OCI-LY3 (cell line): ENCODE data around the gene RASGRF2.

Experiments used
- H2AFZ ChIP-seq: fragments of 200-600, 300-600 bp; shearing (Covaris generic); 2 replicates; pipeline ENCODE4 v1.6.0; 2014; ENCODE audit warnings: antibody characterized with exemption, low read depth, low read length
- H3K27ac ChIP-seq: fragments of 200-600, 300-600 bp; sonication (generic); 2 replicates; pipeline ENCODE4 v1.5.1; 2014; ENCODE audit warnings: mild to moderate bottlenecking, low read length, moderate library complexity, mixed read lengths
- H3K27me3 ChIP-seq: fragments of 200-600, 300-600 bp; sonication (generic); 2 replicates; pipeline ENCODE4 v1.6.1; 2014; ENCODE audit warnings: low read depth, low read length, mixed read lengths
- H3K36me3 ChIP-seq: fragments of 200-600, 300-600 bp; sonication (generic); replicated peaks from 2 replicates; pipeline ENCODE3; 2014; ENCODE audit warnings: low read depth, low read length, mixed read lengths
- H3K4me1 ChIP-seq: fragments of 300-600, 200-600 bp; sonication (generic); 2 replicates; pipeline ENCODE4 v1.6.1; 2014; ENCODE audit warnings: low read length, mixed read lengths
- H3K4me2 ChIP-seq: fragments of 200-600, 300-600 bp; sonication (generic); 2 replicates; pipeline ENCODE4 v1.6.1; 2014; ENCODE audit warnings: low read length, mixed read lengths
- H3K4me3 ChIP-seq: fragments of 300-600, 200-600 bp; sonication (generic); 2 replicates; pipeline ENCODE4 v1.5.1; 2014; ENCODE audit warnings: antibody characterized with exemption, mild to moderate bottlenecking, low read length, moderate library complexity
- H3K79me2 ChIP-seq: fragments of 300-600, 200-600 bp; shearing (Covaris generic); 2 replicates; pipeline ENCODE4 v1.6.1; 2014; ENCODE audit warnings: mild to moderate bottlenecking, low read length, mixed read lengths
- H3K9ac ChIP-seq: fragments of 300-600, 200-600 bp; shearing (Covaris generic); 2 replicates; pipeline ENCODE4 v1.6.0; 2014; ENCODE audit warnings: mild to moderate bottlenecking, low read length, moderate library complexity
- H3K9me3 ChIP-seq: fragments of 200-600, 300-600 bp; shearing (Covaris generic); 2 replicates; pipeline ENCODE4 v1.6.1; 2014; ENCODE audit warnings: low read length, mixed read lengths; ENCODE audit not compliant: insufficient read depth
- H4K20me1 ChIP-seq: fragments of 200-600, 300-600 bp; sonication (generic); 2 replicates; pipeline ENCODE4 v1.6.1; 2016; ENCODE audit warnings: low read length, mixed read lengths; ENCODE audit not compliant: insufficient read depth
- CTCF ChIP-seq: fragments of 200-600, 300-600 bp; sonication (generic); IDR thresholded peaks from 2 replicates; pipeline ENCODE4 v1.5.1; 2014; ENCODE audit warnings: antibody characterized with exemption, low read length, low read depth
- EZH2phosphoT487 ChIP-seq: fragments of 200-600 bp; shearing (Covaris generic); IDR thresholded peaks from 2 replicates; pipeline ENCODE4 v1.6.1; 2018; ENCODE audit warnings: antibody characterized with exemption, mixed run types, low read depth

Gene RASGRF2

DNA sequence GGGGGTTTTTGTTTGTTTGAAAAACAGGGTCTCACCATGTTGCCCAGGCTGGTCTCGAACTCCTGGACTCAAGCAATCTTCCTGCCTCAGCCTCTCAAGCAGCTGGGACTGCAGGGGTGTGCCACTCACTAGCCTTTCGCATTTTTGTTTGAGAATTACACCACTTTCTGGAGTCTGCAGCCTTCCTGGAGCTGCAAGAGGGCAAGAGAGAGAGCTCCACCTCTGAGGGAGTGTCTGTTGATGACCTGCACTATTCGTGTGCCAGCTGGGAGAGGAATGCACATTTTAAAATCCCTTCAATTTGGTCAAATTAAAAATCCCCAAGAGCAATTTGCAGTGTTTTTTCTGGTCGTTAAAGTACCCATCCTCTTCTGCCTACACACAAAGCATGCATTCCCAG lies 267.9 kb downstream of the RASGRF2 start:
- H3K4me3 ChIP-seq, result no peak overlapping the region
- TF ChIP-seq CTCF (no peak), EZH2phosphoT487 (no peak)
- H2AFZ ChIP-seq, result no peak overlapping the region
- H3K9ac ChIP-seq, result no peak overlapping the region
- no peaks in the 10 kb centered on the region for H3K79me2 ChIP-seq
- H3K9me3 ChIP-seq, result no peaks in the 10 kb centered on the region
- H3K27me3 ChIP-seq, result peaks cover 6% of the 10 kb centered on the region; the same call in 1 of the 2 replicates
- H3K4me2 ChIP-seq, result no peak overlapping the region
- H3K4me1 ChIP-seq, result peaks cover 16% of the 10 kb centered on the region
- H3K36me3 ChIP-seq, result no peaks in the 10 kb centered on the region
- no peak overlapping the region for H3K27ac ChIP-seq
- H4K20me1 ChIP-seq, result no peaks in the 10 kb centered on the region

DNA sequence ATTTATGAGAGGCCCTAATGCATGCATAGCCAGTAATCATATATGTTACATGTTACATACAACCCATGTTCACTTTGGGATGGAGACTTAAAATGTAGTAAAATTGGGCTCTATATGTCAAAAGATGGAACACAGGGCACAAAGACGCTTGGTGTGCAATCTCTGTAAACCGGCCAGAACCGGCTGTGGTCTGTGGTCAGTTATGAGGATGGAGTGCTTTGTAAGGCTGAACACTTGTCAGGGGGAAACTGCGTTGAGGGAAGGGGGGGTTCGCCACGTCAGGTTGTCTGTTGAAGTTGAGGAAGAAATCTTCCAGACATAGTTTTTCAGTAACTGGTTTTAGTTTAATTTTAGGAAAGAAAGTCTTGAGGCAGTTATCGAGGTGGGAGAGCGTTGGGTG lies 270.3 kb downstream of the RASGRF2 start:
- Histone ChIP-seq H3K4me3 (no peak overlapping the region), H4K20me1 (no peaks in the 10 kb centered on the region), H3K9ac (no peak overlapping the region), H3K4me2 (no peak overlapping the region), H3K36me3 (no peaks in the 10 kb centered on the region), H3K79me2 (no peaks in the 10 kb centered on the region), H3K9me3 (no peaks in the 10 kb centered on the region), H3K4me1 (peaks cover 7% of the 10 kb centered on the region; the same call in 1 of the 2 replicates), H3K27ac (no peak overlapping the region), H3K27me3 (peaks cover 6% of the 10 kb centered on the region; the same call in 1 of the 2 replicates), H2AFZ (no peak overlapping the region)
- TF ChIP-seq EZH2phosphoT487 (no peak), CTCF (no peak)

DNA sequence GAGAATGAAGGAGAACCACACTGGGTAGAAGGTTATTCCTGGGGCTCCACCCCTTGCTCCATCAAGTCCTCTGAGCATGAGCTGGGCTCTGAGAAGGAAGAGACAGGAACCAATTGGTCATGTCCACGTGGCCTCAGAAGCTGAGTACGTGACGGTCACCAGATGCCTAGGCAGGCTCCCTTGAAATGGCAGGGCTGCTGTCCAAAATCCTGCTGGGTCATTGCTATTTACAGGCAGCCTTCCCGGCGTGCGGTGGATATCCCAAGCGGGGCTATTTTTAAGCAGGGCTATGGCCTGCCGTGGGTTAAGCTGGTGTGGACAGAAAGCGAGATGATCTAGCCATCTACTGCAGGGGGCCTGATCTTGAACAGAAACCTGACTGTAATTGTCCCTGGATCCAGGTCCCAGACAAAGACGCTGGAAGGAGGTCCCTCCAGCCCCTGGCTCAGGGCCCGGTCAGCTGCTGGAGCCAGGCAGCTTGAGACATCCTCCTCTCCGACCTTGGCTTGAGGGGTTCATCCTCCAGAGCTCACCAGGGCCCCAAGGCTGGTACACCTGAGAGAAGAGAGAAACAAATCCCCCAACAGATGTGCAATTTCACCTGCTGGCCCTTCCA lies 272.4 kb downstream of the RASGRF2 start:
- Histone ChIP-seq H3K79me2 (no peaks in the 10 kb centered on the region), H3K9me3 (no peaks in the 10 kb centered on the region), H3K27ac (no peak overlapping the region), H3K4me2 (no peak overlapping the region), H4K20me1 (no peaks in the 10 kb centered on the region), H2AFZ (no peak overlapping the region), H3K36me3 (no peaks in the 10 kb centered on the region), H3K4me3 (no peak overlapping the region), H3K4me1 (no peaks in the 10 kb centered on the region), H3K9ac (no peak overlapping the region), H3K27me3 (no peaks in the 10 kb centered on the region)
- TF ChIP-seq CTCF, result no peak
- TF ChIP-seq EZH2phosphoT487, result no peak

DNA sequence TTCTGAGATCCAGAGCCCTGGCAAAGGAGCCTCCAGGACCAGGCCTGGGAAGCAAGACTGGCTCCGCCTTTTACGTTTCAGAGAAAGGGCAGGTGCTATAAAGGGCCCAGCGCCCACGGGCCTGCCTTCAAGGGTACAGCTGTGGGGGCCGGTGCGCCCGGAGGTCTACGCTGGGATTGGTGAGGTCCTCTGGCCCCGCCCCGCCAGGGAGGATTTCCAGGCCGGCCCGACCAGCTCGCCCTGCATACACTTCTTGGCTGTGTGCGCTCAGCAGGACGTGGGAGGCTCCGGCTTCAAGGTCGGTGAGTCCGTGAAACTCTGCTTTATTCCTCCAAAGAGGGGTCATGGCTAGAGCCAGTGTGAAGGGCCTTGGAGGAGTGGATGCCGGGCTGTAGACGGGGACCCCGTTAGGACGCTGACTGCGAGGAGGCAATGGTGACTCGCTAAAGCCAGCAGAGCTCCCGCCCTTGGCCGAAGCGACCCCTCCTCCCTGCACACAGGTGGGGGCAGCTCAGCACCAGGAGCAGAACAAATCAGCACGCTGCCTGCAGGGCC lies 273.0 kb downstream of the RASGRF2 start, which contains the start of gene CKMT2:
Gene CKMT2 (plus strand): TSS at position 243 of the 555 bp plus-strand sequence. CDS start 17,811 bp downstream, outside the sequence.
- Histone ChIP-seq H3K27ac (no peak within 1 kb of the TSS), H4K20me1 (no peaks in the 10 kb centered on the region), H3K36me3 (no peaks in the 10 kb centered on the region), H2AFZ (no peak within 1 kb of the TSS), H3K4me1 (no peaks in the 10 kb centered on the region), H3K4me2 (no peak within 1 kb of the TSS), H3K27me3 (no peaks in the 10 kb centered on the region), H3K9ac (no peak within 1 kb of the TSS), H3K9me3 (no peaks in the 10 kb centered on the region), H3K79me2 (no peaks in the 10 kb centered on the region), H3K4me3 (no peak within 1 kb of the TSS)
- TF ChIP-seq CTCF (no peak), EZH2phosphoT487 (no peak)
